GM21619 (cell line): ENCODE measurements around the gene RESF1.
"Not testable (repeated sequence)": the region's sequence is repeated elsewhere in the genome, so short reads cannot be mapped to it uniquely, and the experiment has no call there.

Source experiments
- ATAC-seq: cut with Tn5 transposase; IDR thresholded peaks from one replicate; pipeline ENCODE4 v1.9.1; 2021; ENCODE audit not compliant: unreplicated experiment

RESF1 gene, protein sequence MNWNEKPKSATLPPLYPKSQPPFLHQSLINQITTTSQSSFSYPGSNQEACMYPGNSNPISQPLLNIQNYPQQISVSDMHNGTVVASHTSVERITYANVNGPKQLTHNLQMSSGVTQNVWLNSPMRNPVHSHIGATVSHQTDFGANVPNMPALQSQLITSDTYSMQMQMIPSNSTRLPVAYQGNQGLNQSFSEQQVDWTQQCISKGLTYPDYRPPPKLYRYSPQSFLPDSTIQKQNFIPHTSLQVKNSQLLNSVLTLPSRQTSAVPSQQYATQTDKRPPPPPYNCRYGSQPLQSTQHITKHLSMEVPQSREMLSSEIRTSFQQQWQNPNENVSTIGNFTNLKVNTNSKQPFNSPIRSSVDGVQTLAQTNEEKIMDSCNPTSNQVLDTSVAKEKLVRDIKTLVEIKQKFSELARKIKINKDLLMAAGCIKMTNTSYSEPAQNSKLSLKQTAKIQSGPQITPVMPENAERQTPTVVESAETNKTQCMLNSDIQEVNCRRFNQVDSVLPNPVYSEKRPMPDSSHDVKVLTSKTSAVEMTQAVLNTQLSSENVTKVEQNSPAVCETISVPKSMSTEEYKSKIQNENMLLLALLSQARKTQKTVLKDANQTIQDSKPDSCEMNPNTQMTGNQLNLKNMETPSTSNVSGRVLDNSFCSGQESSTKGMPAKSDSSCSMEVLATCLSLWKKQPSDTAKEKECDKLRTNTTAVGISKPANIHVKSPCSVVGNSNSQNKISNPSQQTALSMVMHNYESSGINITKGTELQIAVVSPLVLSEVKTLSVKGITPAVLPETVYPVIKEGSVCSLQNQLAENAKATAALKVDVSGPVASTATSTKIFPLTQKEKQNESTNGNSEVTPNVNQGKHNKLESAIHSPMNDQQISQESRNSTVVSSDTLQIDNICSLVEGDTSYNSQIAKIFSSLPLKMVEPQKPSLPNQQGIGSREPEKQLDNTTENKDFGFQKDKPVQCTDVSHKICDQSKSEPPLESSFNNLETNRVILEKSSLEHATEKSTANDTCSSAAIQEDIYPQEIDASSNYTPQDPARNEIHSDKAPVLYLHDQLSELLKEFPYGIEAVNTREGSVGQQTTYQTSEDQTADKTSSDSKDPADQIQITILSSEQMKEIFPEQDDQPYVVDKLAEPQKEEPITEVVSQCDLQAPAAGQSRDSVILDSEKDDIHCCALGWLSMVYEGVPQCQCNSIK (N-terminal part only)

DNA sequence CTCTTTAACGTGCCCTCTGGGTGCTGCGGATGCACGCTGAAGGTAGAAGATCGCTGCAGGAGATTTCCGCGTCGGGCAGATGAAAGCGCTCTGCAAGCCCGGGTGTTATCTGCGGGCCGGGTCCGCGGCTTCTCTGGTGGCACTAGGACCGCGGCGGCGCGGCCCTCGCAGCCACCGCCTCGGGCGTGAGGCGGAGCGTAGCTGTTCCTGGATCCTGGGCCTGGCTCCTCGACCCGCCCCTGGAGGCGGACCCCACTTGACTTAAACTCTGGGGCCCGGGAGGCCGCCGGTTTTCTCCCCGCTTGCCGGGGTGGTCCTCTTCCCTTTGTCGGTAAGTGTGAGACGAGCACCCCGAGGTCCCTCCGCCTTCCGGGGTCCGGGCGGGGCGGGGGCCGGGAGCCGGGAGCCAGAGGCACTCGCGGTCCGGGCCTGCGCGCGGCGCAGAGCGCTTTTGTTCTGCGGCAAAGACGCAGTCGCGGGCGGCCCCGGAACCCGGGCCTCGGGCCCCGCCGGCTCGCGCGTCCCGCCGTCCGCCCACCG is at the start of gene RESF1:
RESF1 (plus strand) TSS at position 255 of the 540 bp plus-strand sequence. CDS start 21,541 bp downstream, outside the sequence.
- peak; percentile 85 for ATAC-seq

DNA sequence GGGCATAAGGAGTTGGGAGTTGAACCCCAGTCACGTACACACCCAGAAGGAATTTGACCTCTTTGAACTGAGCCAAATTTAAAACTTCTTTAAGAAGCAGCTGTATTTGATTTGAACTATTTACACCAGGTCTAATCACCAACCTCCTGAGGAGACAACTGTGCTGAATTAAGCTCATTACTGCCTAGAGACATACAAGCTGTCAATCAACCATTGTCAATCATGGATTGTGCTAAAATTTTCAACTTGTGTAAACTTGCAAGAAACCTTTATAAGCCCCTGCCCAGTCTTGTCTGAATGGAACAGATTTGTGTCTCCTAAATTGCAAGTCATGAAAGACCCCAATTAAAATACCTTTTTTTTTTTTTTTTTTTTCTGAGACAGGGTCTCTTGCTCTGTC is 44.3 kb upstream of the RESF1 start:
- no peak for ATAC-seq

DNA sequence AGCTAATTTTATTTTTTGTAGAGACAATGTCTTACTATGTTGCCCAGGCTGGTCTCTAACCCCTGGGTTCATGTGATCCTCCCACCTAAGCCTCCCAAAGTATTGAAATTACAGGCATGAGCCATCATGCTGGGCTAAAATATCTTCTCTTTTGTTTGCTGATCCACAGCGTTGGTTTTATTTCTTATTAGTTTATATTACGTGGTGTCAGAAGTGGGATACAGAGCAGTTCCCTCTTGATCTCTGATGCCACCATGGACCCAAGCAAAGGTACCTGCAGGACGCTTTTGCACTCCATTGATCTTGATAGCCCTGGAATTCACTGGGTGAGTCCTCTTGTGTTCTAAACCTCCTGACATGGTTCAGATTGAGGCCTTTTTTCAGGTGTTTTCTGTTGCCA is 43.8 kb upstream of the RESF1 start:
- no peak for ATAC-seq

DNA sequence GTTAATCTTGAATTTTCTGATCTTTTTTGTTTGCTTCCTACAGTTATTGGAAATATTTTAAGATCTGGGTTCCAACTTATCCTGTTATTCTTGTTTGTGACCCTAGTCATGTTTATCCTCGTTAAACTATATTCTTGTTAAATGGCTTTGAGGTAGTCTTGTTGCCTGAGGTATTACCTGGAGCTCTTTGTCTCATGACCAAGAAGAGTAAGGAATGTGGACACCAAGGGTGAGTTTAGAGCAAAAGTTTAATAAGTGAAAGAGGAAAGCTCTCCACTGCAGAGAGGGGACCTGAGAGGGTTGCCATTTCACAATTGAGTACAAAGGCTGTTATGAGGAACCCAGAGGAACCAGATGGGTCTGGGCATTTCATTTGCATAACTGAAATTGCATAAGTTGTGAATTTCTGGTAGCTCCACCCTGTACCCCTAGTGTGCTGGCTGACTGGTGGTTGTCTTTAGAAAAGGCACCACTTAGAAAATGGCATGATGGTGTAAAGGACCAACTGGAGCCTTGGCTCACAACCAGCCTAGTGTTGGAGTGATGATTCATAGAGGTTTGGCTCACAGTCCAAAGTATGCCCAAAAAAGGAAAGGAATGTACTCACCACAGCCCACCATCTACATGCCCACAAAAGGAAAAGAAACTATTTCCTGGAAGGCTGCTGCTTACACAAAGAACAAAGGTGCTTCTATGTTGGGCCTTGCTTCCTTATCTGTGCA is 36.7 kb upstream of the RESF1 start:
- ATAC-seq: no peak

DNA sequence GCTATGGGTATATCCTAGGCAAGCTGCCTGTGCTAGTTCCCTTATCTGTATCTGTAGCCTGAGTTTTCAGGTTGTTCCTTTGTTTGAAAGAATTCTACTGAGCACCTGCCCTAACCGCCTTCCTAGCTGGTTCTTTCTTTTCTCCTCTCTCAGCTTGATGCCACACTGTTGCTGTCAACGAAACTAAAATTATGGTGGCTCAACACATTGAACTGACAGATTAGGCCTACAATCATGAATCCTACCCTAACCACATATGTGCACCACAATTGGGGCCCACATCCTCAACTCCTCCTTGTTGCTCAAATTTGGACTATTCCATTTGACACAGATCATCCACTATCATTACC is 36.2 kb upstream of the RESF1 start:
- no peak for ATAC-seq

DNA sequence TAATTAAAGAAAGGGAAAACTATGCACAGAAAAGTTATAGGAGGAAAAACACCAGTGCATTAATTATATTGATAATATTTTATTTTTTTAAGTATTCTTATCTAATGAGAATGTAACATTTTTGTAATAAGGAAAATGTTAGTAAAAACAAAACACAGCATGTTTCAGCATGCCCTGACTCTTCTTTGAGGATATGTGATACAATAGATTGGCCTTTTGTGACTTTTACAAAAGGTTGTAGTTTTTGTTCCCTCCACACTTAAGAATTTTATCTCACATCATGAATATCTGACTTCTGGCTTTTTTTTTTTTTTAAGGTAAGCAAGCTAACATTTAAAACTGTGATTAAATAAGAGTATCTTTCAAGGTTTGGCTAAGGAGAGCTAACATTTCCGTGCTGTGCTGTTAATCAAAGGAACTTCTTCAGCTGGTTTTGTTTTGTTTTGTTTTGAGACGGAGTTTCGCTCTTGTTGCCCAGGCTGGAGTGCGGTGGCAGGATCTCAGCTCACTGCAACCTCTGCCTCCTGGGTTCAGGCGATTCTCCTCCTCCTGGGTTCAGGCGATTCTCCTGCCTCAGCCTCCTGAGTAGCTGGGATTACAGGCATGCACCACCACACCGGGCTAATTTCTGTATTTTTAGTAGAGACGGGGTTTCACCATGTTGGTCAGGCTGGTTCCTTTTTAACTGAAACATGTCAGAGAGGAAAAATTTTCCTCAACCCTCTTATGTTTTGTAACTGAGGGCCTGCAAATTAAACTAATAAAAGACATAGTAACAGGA is 30.8 kb upstream of the RESF1 start:
- ATAC-seq: peak; percentile 54

DNA sequence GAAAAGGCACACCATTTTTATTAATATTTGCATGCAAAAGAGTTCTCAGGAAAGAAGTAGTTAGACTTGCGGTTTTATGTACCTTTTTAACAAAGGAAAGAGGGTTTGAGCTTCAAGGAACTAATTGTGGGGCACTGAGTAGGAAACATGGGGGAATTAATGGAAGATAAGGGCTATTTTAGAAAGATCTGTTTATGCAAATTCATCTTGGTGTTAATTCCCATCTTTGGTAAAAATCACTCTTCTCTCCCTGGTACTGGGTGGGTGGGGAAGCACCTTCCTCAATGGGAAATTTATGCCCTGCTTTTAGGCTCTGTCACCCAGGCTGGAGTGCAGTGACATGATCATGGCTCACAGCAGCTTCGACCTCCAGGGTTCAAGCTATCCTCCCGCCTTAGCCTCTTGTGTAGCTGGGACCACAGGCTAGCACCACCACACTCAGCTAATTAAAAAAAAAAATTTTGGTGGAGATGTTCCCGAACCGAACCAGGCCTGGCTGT is 30.1 kb upstream of the RESF1 start:
- peak; percentile 27 for ATAC-seq

DNA sequence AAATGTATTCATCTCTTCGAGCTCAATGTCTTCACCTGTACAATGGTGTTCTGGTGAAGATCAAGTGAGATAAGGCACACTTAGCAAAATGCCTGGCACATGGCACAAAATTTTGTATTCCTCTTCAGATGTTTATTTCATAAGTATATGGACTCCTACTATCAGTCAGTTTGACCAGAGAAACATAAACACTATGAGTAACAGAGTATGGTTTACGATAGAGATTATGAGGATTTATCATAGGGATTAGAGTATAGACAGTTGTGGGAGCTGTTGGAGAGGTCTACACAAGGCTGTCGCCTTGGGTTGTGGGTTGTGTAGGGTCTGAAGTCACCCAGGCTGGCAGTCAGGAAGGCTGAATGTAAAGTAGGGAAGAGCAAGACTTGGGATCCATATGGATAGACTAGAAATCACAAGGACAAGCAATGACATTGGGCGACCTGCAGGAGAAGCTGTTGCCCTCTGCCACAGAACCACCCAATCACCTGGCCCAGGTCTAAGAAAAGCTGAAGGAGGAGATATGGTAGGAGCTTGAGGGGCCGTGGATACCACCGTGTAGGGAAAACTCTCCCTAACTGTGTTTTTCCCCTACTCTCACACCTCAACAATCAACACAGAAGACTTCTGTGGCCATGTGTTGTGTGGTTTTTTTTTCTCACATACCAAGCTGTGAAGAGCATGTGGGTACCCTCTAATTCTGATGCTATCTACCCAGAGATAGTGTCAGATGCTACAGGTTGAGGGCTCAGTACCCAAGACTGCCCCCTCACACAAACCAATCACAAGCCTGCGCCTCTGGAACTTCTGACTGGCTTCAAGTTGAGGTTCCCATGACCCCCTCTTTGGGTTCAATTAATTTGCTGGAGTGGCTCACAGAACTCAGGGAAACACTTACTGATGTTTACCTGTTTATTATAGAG is 27.2 kb upstream of the RESF1 start:
- ATAC-seq: no peak

DNA sequence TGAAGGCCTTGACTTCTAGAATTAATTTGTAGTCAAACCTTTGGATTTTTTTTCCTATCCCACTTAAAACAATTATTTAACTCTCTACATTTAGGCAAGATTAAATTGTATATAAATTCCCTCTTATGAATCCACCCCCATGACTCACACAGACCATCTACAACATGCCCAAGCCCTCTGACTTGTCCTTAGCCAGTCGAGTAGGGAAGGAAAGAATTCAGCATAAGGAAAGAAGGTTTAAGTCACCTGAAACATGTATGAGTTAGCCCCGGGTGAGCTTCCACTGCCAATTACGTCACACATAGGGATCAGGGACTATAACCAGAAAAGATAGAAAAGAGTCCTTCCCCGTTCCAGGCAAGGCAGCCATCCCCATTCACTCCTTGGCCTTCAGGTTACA is 14.9 kb upstream of the RESF1 start:
- no peak for ATAC-seq

DNA sequence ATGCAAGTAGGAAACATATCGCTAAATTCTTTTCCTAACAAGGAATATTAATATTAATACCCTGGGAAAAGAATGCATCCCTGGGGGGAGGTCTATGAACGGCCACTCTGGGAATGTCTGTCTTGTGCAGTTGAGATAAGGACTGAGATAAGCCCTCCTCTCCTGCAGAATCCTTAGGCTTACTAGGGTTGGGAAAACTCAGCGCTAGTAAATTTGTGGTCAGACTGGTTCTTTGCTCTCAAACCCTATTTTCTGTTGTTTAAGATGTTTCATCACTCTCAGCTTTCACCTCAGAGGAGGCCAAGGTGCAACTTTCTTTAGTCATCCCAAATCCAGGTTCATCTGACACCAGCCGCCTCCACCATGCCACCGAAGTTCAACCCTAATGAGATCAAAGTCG is 11.2 kb upstream of the RESF1 start:
- no peak for ATAC-seq

DNA sequence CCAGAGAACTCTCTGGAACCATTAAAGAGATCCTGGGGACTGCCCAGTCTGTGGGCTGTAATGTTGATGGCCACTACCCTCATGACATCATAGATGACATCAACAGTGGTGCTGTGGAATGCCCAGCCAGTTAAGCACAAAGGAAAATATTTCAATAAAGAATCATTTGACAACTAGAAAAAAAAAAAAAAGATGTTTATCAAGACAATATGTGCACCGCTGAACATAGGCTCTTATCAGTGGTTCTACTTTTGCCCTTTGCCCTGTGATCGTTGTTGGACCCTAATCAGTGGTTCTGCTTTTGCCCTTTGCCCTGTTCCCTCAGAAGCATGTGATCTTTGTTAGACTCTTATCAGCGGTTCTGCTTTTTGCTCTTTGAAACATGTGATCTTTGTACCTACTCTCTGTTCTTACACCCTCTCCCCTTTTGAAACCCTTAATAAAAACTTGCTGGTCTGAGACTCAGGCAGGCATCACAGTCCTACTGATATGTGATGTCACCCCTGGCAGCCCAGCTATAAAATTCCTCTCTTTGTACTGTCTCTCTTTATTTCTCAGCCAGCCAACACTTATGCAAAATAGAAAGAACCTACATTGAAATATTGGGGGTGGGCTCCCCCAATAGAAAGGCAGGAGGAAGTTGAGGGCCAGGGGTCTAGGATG is 10.4 kb upstream of the RESF1 start:
- ATAC-seq: not testable (repeated sequence)

DNA sequence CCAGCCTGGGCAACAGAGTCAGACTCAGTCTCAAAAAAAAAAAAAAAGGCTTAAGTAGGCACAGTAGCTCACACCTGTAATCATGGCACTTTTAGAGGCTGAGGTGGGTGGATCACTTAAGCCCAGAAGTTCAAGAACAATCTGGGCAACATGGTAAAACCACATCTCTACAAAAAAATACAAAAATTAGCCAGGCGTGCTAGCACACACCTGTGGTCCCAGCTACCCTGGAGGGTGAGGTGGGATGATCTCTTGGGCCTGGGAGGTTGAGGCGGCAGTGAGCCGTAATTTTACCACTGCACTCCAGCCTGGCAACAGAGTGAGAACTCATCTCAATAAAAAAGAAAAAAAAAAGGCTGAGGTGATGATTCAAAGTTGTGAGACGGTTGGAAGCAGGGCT is 9.1 kb upstream of the RESF1 start:
- ATAC-seq: no peak

DNA sequence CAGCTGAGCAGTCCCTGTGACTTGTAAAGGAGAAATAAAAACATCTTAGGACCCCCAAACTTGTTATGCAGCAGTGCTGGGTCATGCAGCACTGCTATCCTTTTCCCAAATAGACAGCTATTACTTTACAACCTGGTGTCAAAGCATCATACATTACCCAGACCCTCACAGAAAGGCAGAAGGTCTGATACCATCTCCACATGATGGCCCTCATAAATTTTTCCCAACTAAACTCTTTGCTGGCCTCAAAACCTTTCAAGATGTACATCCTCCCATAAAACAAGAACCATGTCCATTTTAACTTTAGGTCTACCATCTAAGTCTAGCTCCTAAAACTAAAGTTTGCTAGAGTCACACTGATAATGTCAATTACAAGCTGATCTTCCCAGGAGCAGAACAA is 8.7 kb upstream of the RESF1 start:
- ATAC-seq: no peak

DNA sequence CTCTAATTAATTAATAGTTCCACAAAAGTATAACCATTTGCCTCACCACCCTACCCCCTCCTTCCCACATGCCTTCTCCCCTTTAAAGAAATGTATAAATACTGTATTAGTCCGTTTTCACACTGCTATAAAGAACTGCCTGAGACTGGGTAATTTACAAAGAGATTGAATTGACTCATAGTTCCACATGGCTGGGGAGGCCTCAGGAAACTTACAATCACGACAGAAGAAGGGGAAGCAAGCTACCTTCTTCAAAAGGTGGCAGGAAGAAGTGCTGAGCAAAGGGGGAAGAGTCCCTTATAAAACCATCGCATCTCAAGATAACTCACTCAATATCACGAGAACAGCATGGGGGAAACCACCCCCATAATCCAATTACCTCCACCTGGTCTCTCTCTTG is 8.2 kb upstream of the RESF1 start:
- ATAC-seq: no peak

DNA sequence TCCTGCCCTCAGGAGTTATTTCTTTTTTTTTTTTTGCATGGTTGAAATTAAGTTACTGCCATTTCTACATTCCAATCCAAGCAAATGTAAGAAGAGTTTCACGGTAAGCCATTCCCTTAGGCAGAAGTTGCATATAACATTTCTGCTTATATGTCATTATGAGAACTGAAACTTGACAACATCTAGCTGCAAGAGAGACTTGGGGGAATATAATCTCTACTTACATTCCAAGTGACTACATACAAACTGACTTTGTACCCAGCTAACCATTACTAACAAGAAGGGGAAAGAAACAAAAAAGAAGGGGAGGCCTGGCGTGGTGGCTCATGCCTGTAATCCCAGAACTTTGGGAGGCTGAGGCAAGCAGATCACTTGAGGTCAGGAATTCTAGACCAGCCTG is 7.3 kb upstream of the RESF1 start:
- ATAC-seq: no peak

DNA sequence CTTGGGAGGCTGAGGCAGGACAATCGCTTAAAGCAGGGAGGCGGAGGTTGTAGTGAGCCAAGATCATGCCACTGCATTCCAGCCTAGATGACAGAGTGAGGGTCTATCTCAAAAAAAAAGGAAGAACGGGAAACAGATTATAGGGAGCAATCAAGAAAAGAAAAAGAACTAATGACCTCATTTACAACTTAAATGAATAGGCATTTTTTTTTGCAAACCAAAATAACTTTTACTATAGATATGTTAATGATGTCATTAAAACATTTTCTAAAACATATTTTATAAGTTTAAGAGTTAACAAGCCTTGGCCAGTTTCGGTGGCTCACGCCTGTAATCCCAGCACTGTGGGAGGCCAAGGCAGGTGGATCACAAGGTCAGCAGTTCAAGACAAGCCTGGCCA is 6.8 kb upstream of the RESF1 start:
- ATAC-seq: no peak

DNA sequence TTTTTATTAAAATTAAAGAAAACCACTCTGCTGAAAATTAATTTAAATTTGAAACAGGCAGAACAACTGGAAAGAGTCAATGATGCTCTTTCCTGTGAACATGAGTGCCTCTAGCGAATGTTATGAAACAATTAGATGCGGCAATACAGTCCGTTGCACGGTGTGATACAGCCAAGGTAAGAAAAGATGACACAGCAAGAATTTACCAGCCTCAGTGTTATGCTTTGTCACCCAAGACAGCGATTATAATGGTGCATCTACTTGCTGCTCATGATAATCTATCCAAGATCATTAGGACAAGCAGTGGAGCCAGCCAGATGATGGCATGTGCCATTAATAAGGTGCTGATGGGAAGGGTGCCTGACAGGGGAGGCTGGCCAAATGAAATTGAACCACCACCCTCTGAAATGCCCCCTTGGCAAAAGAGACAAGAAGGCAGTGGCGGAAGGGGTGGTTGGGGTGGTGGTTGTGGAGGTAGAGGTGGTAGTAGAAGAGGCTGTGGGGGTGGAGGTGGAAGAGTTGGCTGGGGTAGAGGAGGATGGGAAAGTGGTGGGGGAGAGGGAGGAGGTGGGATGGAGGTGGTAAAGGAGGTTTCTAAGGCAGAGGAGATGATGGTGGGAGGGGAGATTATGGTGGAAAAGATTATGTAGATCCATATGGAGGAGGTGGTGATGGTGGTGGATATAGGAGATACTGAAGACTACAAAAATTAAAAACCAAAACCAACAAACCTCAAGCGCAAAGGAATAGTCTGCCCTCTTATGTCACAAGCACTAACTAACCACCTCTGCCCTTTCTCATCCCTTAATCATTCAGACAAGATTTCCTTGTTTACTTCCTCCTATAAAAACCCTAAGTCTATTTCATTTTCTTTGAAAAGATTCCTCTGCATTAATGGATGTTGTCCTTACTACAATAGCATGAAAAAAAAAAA is 4.0 kb upstream of the RESF1 start:
- ATAC-seq: no peak
